ENCODE data around the gene CFAP99.

DNA sequence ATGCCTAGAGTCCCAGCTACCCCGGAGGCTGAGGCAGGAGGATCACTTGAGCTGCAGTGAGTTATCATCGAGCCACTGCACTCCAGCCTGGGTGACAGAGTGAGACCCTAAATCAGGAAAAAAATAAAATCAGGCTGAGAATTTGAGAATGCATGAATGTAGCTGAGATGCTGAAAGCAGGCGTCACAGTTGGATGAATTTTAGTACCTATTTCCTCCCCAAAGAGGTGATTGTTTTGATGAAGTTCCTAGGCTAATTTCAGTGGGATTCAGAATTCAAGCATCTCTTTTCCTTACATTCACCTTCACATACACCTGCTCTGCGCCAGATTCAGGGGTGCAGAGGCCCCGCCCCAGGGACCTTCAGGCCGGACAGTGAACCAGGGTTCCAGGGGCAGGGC lies 3.2 kb downstream of the CFAP99 start:
- TF ChIP-seq CTCF (IDR thresholded peaks at IDR 0.05 in 4 of 5, conservative IDR thresholded peaks at IDR 0.05 in 1 of 5), result no peak
- no peak for TF ChIP-seq POLR2A (IDR thresholded peaks at IDR 0.05)
